A549 (cell line): ENCODE data around the gene CYP20A1. TPM values are rescaled to one million over a fixed set of nuclear protein-coding genes. Genes with fewer than 3 reads are reported as not detected.
A peak's percentile ranks its signal among the peaks of the same experiment; 100 is the strongest.
"Not testable (repeated sequence)": the region's sequence is repeated elsewhere in the genome, so short reads cannot be mapped to it uniquely, and the experiment has no call there.

ENCODE experiments used
- ATAC-seq, 2 experiments: fragments of 200-7000 bp in 1 of 2; fragments of >200 bp in 1 of 2; cut with Nextera tagmentation in 1 of 2; cut with Tn5 transposase in 1 of 2; 3 replicates each; pipeline versions ENCODE4 v1.8.0 to v1.9.1; 2018 to 2020; ENCODE audit warnings: mild to moderate bottlenecking in 1 of 2, moderate library complexity in 1 of 2
- CTCF ChIA-PET: fragments of 300-600 bp; sonication (Branson Sonifier 250); formaldehyde crosslinking; extraction: SDS; loops from one replicate; lab custom pipeline; 2021; ENCODE audit warnings: antibody characterized with exemption, inconsistent platforms; lab: Yijun Ruan, JAX
- POLR2A ChIA-PET: fragments of 350-600 bp; formaldehyde crosslinking; extraction: SDS; loops from one replicate; lab custom pipeline; 2021; ENCODE audit warnings: antibody characterized with exemption, inconsistent platforms; lab: Yijun Ruan, JAX
- DNase-seq, 2 experiments: peaks; one replicate each; pipeline versions ENCODE4 v3.0.0 to v3.0.0-alpha.2; 2011 to 2016; ENCODE audit warnings: low read depth in 1 of 2, low spot score in 1 of 2
- FAIRE-seq: peaks from 2 replicates; lab custom pipeline; 2011; peaks lifted over from hg19 to GRCh38; lab: Jason Lieb, UNC
- H3K27ac ChIP-seq, 2 experiments: fragments of >200 bp; sonication (Bioruptor Twin); formaldehyde crosslinking; 3 replicates each; pipeline ENCODE4 v1.5.1; 2016 to 2017
- H3K4me1 ChIP-seq: fragments of >200 bp; sonication (Bioruptor Twin); formaldehyde crosslinking; 3 replicates; pipeline ENCODE4 v1.6.1; 2016
- H3K4me2 ChIP-seq: fragments of >200 bp; sonication (Bioruptor Twin); formaldehyde crosslinking; 3 replicates; pipeline ENCODE4 v1.6.1; 2016
- H3K4me3 ChIP-seq: fragments of >200 bp; sonication (Bioruptor Twin); formaldehyde crosslinking; 3 replicates; pipeline ENCODE4 v1.5.1; 2016
- H3K9me3 ChIP-seq: fragments of >200 bp; sonication (Bioruptor Twin); formaldehyde crosslinking; 3 replicates; pipeline ENCODE4 v1.6.1; 2016
- BCL3 ChIP-seq: fragments of >200 bp; sonication (Bioruptor Twin); formaldehyde crosslinking; IDR thresholded peaks from 3 replicates; pipeline ENCODE4 v1.6.1; 2016
- BHLHE40 ChIP-seq: IDR thresholded peaks from 2 replicates; pipeline ENCODE4 v1.6.1; 2012; ENCODE audit warnings: low read depth, low read length, inconsistent platforms
- CEBPB ChIP-seq, 2 experiments: fragments of >200 bp in 1 of 2; sonication (Bioruptor Twin) in 1 of 2; formaldehyde crosslinking in 1 of 2; IDR thresholded peaks; 2 replicates each; pipeline ENCODE4 v1.6.1; 2012 to 2016
- CHD2 ChIP-seq: fragments of 150-350 bp; IDR thresholded peaks from 2 replicates; pipeline ENCODE4 v1.6.1; 2014; ENCODE audit warnings: low read length; ENCODE audit not compliant: partially characterized antibody
- CHD4 ChIP-seq: fragments of 200-600 bp; sonication (generic); IDR thresholded peaks from 2 replicates; pipeline ENCODE4 v1.6.1; 2016; ENCODE audit warnings: antibody characterized with exemption, mild to moderate bottlenecking, borderline replicate concordance
- EHF ChIP-seq: fragments of 250-450 bp; sonication (Bioruptor Pico); IDR thresholded peaks from 2 replicates; pipeline ENCODE4 v1.5.0; 2020; ENCODE audit warnings: mild to moderate bottlenecking
- FOSB ChIP-seq: fragments of 250-450 bp; sonication (Bioruptor Pico); IDR thresholded peaks from 2 replicates; pipeline ENCODE4 v1.5.0; 2020; ENCODE audit warnings: mild to moderate bottlenecking, moderate library complexity
- HDAC2 ChIP-seq: fragments of 200-600 bp; sonication (generic); IDR thresholded peaks from 2 replicates; pipeline ENCODE4 v1.6.1; 2016
- HOXA7 ChIP-seq: fragments of 250-450 bp; sonication (Bioruptor Pico); IDR thresholded peaks from 2 replicates; pipeline ENCODE4 v1.5.0; 2020; ENCODE audit warnings: mild to moderate bottlenecking, moderate library complexity
- HOXB13 ChIP-seq: fragments of 250-450 bp; sonication (Bioruptor Pico); IDR thresholded peaks from 2 replicates; pipeline ENCODE4 v1.5.0; 2020; ENCODE audit warnings: low read depth, mild to moderate bottlenecking, moderate library complexity
- HOXB5 ChIP-seq: fragments of 250-450 bp; sonication (Bioruptor Pico); IDR thresholded peaks from 2 replicates; pipeline ENCODE4 v1.5.0; 2020; ENCODE audit warnings: mild to moderate bottlenecking, moderate library complexity
- KDM5A ChIP-seq: fragments of 200-600 bp; sonication (generic); IDR thresholded peaks from 2 replicates; pipeline ENCODE4 v1.6.1; 2016; ENCODE audit warnings: antibody characterized with exemption, mild to moderate bottlenecking
- MAFK ChIP-seq: fragments of 450-650 bp; IDR thresholded peaks from 2 replicates; pipeline ENCODE4 v1.6.1; 2014; ENCODE audit not compliant: partially characterized antibody
- MAX ChIP-seq: IDR thresholded peaks from 2 replicates; pipeline ENCODE4 v1.6.1; 2012
- MYC ChIP-seq: IDR thresholded peaks from 2 replicates; pipeline ENCODE4 v1.6.1; 2012; ENCODE audit warnings: mild to moderate bottlenecking, inconsistent platforms, low read length, improper control_type of control experiment, borderline replicate concordance
- NFE2L2 ChIP-seq: fragments of 150-350 bp; conservative IDR thresholded peaks from 2 replicates; pipeline ENCODE4 v1.6.1; 2014; ENCODE audit warnings: low read length
- NPAS2 ChIP-seq: fragments of 250-450 bp; sonication (Bioruptor Pico); IDR thresholded peaks from 2 replicates; pipeline ENCODE4 v1.8.0; 2022; ENCODE audit warnings: mild to moderate bottlenecking, moderate library complexity, borderline replicate concordance
- PBX3 ChIP-seq: IDR thresholded peaks from 2 replicates; pipeline ENCODE4 v1.6.1; 2012
- PHF8 ChIP-seq: fragments of 200-600 bp; sonication (generic); IDR thresholded peaks from 2 replicates; pipeline ENCODE4 v1.6.1; 2016; ENCODE audit warnings: low read depth, mild to moderate bottlenecking, antibody characterized with exemption, moderate library complexity, borderline replicate concordance
- POLR2A ChIP-seq: IDR thresholded peaks from 2 replicates; pipeline ENCODE4 v1.6.1; 2012; ENCODE audit warnings: mild to moderate bottlenecking, low read length
- POLR2AphosphoS2 ChIP-seq: conservative IDR thresholded peaks from 2 replicates; pipeline ENCODE4 v1.6.1; 2012; ENCODE audit warnings: low read length, improper control_type of control experiment, inconsistent platforms
- RARB ChIP-seq: fragments of 250-450 bp; sonication (Bioruptor Pico); IDR thresholded peaks from 2 replicates; pipeline ENCODE4 v1.8.0; 2021; ENCODE audit warnings: mild to moderate bottlenecking, moderate library complexity
- RFX5 ChIP-seq: fragments of 450-650 bp; IDR thresholded peaks from 2 replicates; pipeline ENCODE4 v1.7.1; 2014; ENCODE audit warnings: antibody characterized with exemption, mild to moderate bottlenecking, moderate library complexity
- TP53 ChIP-seq: fragments of 250-450 bp; sonication (Bioruptor Pico); IDR thresholded peaks from 2 replicates; pipeline ENCODE4 v1.5.0; 2021; ENCODE audit warnings: mild to moderate bottlenecking, moderate library complexity
- ZC3H11A ChIP-seq: fragments of 450-650 bp; IDR thresholded peaks from 2 replicates; pipeline ENCODE4 v1.6.1; 2014; ENCODE audit warnings: antibody characterized with exemption, mild to moderate bottlenecking
- ZSCAN20 ChIP-seq: fragments of 250-450 bp; sonication (Bioruptor Pico); IDR thresholded peaks from 2 replicates; pipeline ENCODE4 v1.8.0; 2022; ENCODE audit warnings: mild to moderate bottlenecking, moderate library complexity
- WGBS: methylation state at CpG from one replicate; pipeline ENCODE4 v1.1.6; 2017; ENCODE audit errors: missing lambda C conversion rate; 5-methylcytosine and 5-hydroxymethylcytosine counted together
- polyA plus RNA-seq, 4 experiments: library from polyadenylated mRNA; depleted of rRNA in 3 of 4; stranded (reverse); fragments of >200 nt; fragmentation: RNase III in 1 of 4; extraction: RNeasy Plus Mini Kit Qiagen cat#74134 plus additional on column Dnase treatment in 1 of 4; gene quantifications; 2 replicates in 3 of 4; 3 replicates in 1 of 4; pipeline ENCODE4 v1.2.3, GENCODE V29; 2011 to 2017

The CYP20A1 gene
- polyA plus RNA-seq, 2 of the 4 experiments (the other 2 are of a cell fraction), result 7.5 to 19.7 TPM

- no peak for ATAC-seq
- no peak for DNase-seq
These were observed 14.0 kb downstream of the CYP20A1 start for GRCh38 chr2:203252818-203253217.

GRCh38 chr2:203253422-203254095, 14.7 kb downstream of the CYP20A1 start:
- H3K9me3 ChIP-seq, H3K4me3 ChIP-seq, H3K4me2 ChIP-seq, CTCF ChIA-PET, POLR2A ChIA-PET, FAIRE-seq, DNase-seq, H3K27ac ChIP-seq, ATAC-seq, H3K4me1 ChIP-seq: not testable (repeated sequence)
- 85% methylated on average over 10 of the region's 10 CpGs for WGBS

More at GRCh38 chr2:203252818-203253217, 14.0 kb downstream of the CYP20A1 start:
- CTCF ChIA-PET, result no interaction called here
- POLR2A ChIA-PET, result no interaction called here
- Histone ChIP-seq H3K4me2 (no peak overlapping the region), H3K4me3 (no peak overlapping the region), H3K9me3 (no peaks in the 10 kb centered on the region), H3K27ac (no peak overlapping the region)
- WGBS, result 95% methylated on average over 13 of the region's 13 CpGs
- TF ChIP-seq ZC3H11A (no peak), EHF (CRISPR knock-in tag) (no peak), CEBPB (IDR thresholded peaks at IDR 0.05) (no peak), HOXA7 (CRISPR knock-in tag) (no peak), POLR2AphosphoS2 (no peak), KDM5A (no peak), RARB (no peak), HOXB13 (no peak), CHD2 (no peak), RFX5 (no peak), BCL3 (no peak), PHF8 (no peak), FOSB (no peak), PBX3 (no peak)
- TF ChIP-seq, all 56 proteins: peak for 0
- no peaks in the 10 kb centered on the region for H3K4me1 ChIP-seq
- no peak for FAIRE-seq

- TF ChIP-seq HDAC2 (no peak), MAX (no peak), POLR2A (no peak)
- DNase-seq (peak in 1 of 2 experiments; percentile 23), FAIRE-seq (no peak), ATAC-seq (peak in 1 of 2 experiments; percentile 59; a peak in 3 of 6 replicates)
- ChIA-PET CTCF (no interaction called here), POLR2A (interaction anchor here (1.1 kb wide), 1 partner anchor 23 kb away, joined by 3 read pairs; the partner anchor contains the start of gene CYP20A1)
- H3K4me3 ChIP-seq, result no peak overlapping the region
- H3K4me2 ChIP-seq, result no peak overlapping the region
- H3K9me3 ChIP-seq, result no peaks in the 10 kb centered on the region
- H3K27ac ChIP-seq, result no peak overlapping the region
- 95% methylated on average over 3 of the region's 3 CpGs for WGBS
- H3K4me1 ChIP-seq, result no peaks in the 10 kb centered on the region
These were observed 22.7 kb downstream of the CYP20A1 start for GRCh38 chr2:203261326-203262159.

- FAIRE-seq (no peak), DNase-seq (peak in 1 of 2 experiments; percentile 23), ATAC-seq (peak in 1 of 2 experiments; percentile 42; a peak in 2 of 6 replicates)
- H3K4me3 ChIP-seq, result no peak overlapping the region
- CTCF ChIA-PET, result no interaction called here
- no peak for TF ChIP-seq CHD4
- TF ChIP-seq PHF8, result no peak
- TF ChIP-seq MAFK, result no peak
- no peak for TF ChIP-seq MYC
- TF ChIP-seq POLR2AphosphoS2, result no peak
- TF ChIP-seq ZSCAN20, result no peak
- TF ChIP-seq NPAS2 (CRISPR knock-in tag), result no peak
- TF ChIP-seq BHLHE40, result no peak
- no peak for TF ChIP-seq HOXB5 (CRISPR knock-in tag)
- no peak for TF ChIP-seq FOSB
- no peak for TF ChIP-seq TP53 (CRISPR knock-in tag)
- TF ChIP-seq NFE2L2, result no peak
- H3K9me3 ChIP-seq, result no peaks in the 10 kb centered on the region
- POLR2A ChIA-PET, result no interaction called here
- no peaks in the 10 kb centered on the region for H3K4me1 ChIP-seq
- H3K27ac ChIP-seq, result no peak overlapping the region
- H3K4me2 ChIP-seq, result no peak overlapping the region
These were observed 40.5 kb downstream of the CYP20A1 start for GRCh38 chr2:203279288-203279687.
